GM19240 (cell line): Measurements from ENCODE around the gene HCRTR1.
A peak's percentile ranks its signal among the peaks of the same experiment; 100 is the strongest.
"Not testable (repeated sequence)": the region's sequence is repeated elsewhere in the genome, so short reads cannot be mapped to it uniquely, and the experiment has no call there.

Source experiments
- DNase-seq: peaks from one replicate; pipeline ENCODE4 v3.0.0; 2011; ENCODE audit warnings: low spot score; ENCODE audit not compliant: insufficient read length

Gene HCRTR1

GRCh38 chr1:31581821-31582810, 35.4 kb upstream of the HCRTR1 start:
- DNase-seq: no peak

- no peak for DNase-seq
Observed at GRCh38 chr1:31583082-31583994, 34.2 kb upstream of the HCRTR1 start.

- DNase-seq: no peak
Observed at GRCh38 chr1:31583995-31584868, 33.3 kb upstream of the HCRTR1 start.

- no peak for DNase-seq
Observed at GRCh38 chr1:31584869-31585735, 32.4 kb upstream of the HCRTR1 start.

- no peak for DNase-seq
Observed at GRCh38 chr1:31585736-31586365, 31.6 kb upstream of the HCRTR1 start.

GRCh38 chr1:31586376-31587327, 30.8 kb upstream of the HCRTR1 start:
- no peak for DNase-seq

- not testable (repeated sequence) for DNase-seq
Observed at GRCh38 chr1:31587328-31587699, 30.2 kb upstream of the HCRTR1 start.

GRCh38 chr1:31587720-31588423, 29.6 kb upstream of the HCRTR1 start:
- peak; percentile 80 for DNase-seq

- no peak for DNase-seq
Observed at GRCh38 chr1:31588751-31589515, 28.6 kb upstream of the HCRTR1 start.

- no peak for DNase-seq
Observed at GRCh38 chr1:31591425-31592093, 25.9 kb upstream of the HCRTR1 start.

- DNase-seq: no peak
Observed at GRCh38 chr1:31592132-31592531, 25.4 kb upstream of the HCRTR1 start.

GRCh38 chr1:31593136-31593665, 24.3 kb upstream of the HCRTR1 start:
- DNase-seq: no peak

- DNase-seq: peak; percentile 47
Observed at GRCh38 chr1:31593770-31594632, 23.5 kb upstream of the HCRTR1 start.

GRCh38 chr1:31595836-31596736, 21.4 kb upstream of the HCRTR1 start:
- DNase-seq: no peak
